ENCODE results near the gene PCDH1.

DNA sequence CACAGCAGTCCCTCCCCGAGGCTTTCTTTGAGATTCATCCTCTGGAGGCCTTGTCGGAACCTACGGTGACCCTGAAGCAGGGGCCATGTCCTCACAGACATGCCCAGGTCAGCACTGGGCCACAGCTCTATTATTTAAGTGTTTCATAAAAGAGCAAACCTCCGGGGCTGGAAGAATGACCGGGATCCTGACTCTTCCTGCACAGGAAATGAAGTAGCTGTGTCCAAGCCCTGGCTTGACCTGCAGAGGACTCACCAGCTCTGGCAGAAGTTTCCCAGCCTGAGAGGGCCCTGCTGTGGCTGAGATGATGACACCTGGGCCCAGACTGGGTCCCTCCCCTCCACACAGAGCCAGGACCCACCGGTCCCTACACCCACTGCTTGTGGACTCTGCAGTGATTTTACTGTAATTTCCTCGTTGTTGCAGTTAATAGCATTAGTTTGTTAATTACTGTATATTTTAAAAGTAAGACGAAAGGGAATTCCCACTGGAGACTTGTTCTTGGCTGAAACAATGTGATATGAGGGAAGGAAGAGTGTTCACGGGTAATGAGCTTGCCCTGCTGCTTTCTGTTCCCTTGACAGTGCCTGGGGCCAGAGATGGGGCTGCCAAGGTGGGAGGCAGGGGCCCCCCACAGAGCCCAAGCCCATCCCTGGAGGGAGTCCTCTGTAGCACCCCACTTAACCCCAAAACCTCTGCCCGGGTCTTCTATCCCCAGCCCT, 72.2 kb downstream of the PCDH1 start:
- no peak for TF ChIP-seq CTCF (IDR thresholded peaks at IDR 0.05; ENCODE audit: insufficient read depth, low read depth, low read length)
- TF ChIP-seq EZH2 (IDR thresholded peaks at IDR 0.05; ENCODE audit: insufficient read depth, low read length): no peak

Data from astrocyte (in vitro differentiated cells and primary cell).